Middle frontal gyrus (tissue), 1 donor: ENCODE results near the gene YIF1A.
A peak's percentile ranks its signal among the peaks of the same experiment; 100 is the strongest.

Experiments
- DNase-seq: peaks from one replicate; pipeline ENCODE4 v3.0.0-alpha.2; 2015; ENCODE audit warnings: low spot score; ENCODE audit errors: extremely low spot score

Gene YIF1A

DNA sequence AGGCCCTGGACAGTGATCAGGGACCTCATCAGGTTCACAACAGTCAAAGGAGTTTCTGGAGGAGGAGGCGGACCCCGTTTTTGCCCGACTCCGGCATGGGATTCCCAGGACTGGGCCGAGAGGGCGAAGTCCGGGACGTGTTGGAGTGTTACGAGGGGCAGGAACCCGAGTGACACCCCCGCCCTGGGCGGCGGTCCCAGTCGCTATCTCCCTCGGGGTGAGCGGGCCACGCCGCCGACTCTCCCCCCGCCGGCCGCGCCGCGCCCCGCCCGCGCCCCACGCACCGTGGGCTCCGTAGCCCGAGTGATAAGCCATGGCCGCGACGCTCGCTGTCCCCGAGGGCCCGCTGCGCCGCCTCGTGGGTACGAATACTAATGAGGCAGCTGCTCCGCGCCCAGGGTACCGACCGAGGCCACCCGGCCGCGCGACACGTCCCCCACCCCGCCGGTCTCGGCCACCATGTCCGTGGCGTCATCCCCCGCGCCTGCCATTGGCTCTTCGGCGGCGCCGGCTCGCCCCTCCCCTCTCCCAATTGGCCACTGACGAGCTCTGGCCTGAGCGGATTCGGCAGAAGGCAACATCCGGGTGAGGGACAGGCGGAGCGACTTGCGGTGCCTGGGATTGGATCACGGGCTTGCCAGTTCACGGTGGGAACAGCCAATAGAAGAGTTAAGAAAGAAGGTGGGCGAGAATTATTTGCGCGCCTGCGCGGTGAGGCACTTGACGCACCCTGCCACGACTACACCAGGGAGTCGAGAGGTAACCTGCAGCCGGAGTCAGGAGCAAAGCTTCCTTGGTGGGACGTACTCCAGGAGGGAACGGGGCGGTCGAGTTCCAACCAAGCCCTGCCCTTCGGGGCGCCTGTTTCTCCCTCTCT is at the start of gene YIF1A:
Gene YIF1A, minus strand, starts transcription at position 473 of the 877 bp plus-strand sequence. Its CDS starts 158 bp downstream, at position 315.
- peak; percentile 95 for DNase-seq

- no peak for DNase-seq
Measured at GRCh38 chr11:66337103-66337899, 48.4 kb upstream of the YIF1A start.

DNA sequence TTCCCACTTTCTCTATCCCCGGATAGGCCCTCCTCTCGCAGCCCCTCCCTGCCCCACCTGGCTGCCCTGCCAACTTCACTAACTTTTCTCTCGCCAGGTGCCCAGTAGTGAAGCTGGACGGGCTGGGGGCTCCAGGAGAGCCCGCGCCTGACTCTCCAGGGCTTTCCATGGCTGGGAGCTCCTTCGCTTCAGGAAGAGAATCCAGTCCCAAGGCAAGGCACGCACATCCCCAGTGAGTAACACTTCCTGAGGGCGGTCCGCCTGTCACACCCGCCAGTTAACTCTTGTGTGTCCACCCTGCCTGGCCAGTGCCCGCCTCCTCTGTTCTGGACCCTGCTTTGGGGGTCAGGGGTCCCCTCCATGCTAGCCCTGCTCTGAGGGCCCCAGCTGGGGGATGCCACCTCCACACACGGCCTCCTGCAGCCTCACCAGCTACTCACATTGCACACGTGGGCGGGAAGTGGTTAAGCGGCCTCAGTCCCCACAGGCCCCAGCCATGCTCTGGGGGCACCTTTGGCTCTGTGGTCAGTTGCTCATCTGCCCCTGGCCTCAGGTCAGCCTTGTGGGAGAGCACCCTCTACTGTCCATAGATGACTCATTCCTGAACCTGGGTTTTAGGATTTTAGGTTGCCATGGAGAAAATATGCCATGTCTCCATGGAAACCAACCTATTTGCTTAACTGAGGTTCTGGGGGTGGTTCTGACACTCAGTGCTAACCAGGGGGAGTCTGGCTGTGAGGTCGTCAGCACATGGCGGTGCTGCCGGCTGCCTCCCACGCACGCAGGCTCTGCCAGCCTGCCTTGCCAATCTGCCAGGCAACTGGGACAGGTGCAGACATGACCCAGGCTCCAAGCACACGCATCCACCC is 47.5 kb upstream of the YIF1A start, which contains the start of gene RIN1:
Gene RIN1, minus strand, starts transcription at position 201 of the 869 bp plus-strand sequence. Its CDS starts 32 bp downstream, at position 169.
- peak; percentile 76 for DNase-seq

GRCh38 chr11:66335531-66336233 is 46.7 kb upstream of the YIF1A start:
- no peak for DNase-seq

GRCh38 chr11:66334605-66335442 is 45.9 kb upstream of the YIF1A start:
- no peak for DNase-seq

DNA sequence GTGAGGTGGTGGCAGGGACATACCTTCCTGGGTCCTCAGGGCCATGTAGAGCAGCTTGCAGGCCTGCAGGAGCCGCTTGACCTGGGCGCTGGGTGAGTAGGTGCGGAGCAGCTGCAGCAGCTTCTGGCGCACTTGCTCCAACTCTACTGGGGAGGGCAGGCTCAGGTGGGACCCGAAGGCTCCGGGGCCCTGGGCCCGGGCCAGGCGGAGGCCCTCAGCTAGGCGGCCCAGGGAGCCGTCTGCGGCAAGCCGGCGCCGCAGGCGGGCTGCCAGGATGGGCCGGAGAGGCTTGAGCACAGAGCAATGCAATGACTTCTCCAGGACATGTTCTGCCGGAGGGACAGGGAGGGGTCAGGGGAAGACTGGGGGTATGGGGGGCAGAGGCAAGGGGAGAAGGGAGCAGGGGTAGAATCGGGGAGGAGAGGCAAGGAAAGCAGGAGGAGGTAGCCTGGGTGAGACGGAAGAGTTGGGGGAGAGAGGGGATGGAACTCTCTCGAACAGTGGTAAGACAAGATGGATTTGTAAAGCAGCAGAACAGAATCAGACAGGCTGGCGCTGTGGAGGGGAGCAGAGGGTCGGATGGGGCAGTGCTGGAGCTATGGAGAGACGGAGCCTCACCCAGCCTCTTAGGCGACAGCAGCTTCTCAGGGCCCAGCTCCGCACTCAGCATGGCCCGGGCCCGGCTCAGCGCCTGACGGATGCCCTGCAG is 45.1 kb upstream of the YIF1A start:
- DNase-seq: no peak

DNA sequence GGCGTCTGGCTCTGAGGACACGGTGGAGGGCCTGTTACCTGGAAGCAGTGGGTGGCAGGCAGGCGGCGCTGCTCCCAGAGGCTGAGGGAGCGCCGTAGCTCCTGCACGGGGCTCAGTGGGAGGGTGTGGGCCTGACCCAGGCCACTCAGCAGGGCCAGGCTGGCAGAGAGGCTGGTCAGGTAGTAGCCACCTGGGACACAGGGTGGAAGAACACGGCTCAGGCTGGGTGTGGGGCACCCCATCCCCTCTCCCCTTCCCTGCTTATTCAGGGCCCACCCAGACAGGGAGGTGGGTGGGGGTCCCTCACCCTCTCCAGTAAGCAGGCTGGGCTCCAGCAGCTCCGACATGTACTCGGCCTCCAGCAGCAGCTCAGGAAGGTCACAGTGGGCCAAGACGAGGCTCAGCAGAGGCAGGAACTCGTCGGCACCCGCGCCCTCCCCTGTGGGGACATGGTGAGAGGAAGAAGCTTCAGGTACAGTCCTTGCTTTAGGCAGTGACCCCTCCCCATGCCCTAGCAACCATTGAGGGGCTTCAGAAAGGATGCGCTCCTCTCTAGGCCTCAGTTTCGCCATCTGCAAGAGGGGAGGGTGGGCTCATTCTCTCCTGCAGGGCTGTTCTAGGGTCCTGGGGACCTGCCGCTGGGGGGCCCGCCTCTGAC is 44.4 kb upstream of the YIF1A start:
- DNase-seq: no peak

DNA sequence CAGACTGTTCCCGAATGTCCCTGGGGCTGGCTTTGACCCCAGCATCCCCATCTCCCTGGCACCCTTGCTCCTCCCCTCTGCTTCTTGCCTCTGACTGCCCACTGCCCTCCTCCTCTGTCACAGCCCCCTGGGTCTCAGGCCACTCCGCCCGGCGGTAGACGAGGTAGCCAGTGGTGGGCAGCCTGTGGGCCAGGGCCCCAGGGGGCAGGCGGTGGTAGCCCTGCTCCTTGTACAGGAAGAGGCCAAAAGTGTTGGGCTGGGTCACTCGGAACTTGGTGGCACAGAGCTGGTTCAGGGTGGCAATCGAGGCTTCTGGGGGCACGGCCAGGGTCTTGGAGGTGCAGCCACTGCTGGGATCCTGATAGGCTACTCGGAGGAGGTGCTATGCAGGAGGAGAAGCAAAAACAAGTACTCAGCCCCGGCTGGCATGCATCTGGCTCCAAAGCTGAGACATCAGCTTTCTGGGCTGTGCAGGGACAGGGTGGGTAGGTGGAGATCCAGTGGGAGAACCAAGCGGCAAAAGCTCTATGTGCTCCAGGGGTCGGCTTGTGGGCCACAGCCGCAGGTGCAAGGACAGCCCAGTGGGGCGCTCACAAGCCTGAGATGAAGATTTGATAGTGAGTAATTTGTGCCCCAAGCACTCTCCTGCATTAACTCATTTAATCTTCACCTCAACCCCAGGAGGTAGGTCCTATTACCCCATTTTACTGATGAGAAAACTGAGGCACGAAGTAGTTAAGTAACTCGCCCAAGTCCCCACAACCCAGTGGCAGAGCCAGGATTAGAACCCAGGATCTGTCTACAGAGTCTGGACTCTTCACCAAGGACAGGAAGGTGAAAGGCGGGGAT is 43.7 kb upstream of the YIF1A start:
- DNase-seq: no peak

- DNase-seq: no peak
Measured at GRCh38 chr11:66331542-66332370, 42.8 kb upstream of the YIF1A start.

DNA sequence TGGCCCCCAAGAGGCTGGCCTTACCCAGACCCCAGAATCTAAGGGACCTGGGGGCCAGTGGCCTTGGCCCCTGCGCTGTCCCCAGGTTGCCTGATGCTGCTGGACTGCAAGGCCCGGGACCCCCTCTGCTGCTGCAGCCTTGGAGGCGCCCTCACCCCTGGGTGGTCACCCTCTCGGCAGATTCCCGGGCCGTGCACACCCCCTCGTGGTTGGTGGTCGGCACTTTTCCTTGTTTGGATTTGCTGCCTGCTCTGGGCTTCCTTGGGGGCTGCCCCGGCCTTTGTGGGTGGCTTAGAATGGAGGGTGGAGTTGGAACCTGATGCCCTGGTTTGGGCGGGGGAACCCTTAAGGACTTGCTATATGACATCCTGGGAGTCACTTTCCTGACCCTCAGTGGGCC is 42.0 kb upstream of the YIF1A start:
- no peak for DNase-seq

DNA sequence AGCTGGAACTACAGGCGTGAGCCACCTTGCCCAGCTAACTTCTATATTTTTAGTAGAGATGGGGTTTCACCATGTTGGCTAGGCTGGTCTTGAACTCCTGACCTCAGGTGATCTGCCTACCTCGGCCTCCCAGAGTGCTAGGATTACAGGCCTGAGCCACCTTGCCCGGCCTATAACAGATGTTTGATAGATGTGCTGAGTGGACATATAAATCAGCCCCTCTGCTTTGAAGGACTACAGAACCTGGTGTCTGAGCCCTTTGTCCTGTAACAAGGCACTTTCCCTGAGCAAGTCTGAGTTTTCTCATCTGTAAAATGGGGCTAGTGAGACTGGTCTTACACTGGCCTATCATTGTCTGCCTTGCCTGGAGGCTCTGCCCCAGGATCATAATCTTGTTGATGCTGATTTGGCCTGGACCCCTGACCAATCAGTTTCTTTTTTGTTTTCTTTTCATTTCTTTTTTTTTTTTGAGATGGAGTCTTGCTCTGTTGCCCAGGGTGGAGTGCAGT is 40.3 kb upstream of the YIF1A start:
- DNase-seq: no peak

DNA sequence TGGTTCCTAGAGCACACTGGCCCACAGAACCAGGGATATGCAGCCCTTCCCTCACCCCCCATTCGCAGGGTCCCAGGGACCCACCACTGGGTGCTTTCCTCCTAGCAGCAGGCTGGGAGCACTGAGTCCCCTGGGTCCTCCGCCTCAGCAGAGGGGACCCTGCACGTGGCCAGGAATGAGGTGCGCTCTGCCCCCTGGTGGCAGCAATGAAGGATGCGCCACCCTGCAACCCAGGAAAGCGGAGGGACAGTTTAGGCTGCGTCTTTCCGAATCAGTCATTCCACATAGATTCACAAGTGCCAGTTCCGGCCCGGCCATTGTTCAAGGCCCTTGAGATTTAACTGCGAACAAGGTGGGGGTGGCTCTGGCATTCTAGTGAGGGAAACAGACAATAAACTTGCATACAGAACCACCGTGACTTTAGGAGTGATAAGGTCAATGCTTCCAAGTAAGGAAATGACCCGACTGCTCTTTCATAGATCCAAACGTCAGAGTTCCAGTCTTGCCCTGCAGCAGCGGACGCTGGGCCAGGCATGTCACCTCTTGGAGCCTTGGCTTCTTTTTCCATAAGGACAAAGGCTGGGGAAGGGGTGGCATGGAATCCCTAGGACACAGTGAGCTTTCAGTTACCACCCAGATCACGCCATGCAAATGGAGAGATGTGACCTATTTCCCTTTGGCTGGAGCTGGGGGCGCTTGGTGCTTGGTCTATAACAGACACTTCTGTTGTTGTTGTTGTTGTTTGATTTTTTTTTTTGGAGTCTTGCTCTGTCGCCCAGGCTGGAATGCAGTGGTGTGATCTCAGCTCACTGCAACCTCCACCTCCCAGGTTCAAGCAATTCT is 39.6 kb upstream of the YIF1A start:
- DNase-seq: peak; percentile 46

DNA sequence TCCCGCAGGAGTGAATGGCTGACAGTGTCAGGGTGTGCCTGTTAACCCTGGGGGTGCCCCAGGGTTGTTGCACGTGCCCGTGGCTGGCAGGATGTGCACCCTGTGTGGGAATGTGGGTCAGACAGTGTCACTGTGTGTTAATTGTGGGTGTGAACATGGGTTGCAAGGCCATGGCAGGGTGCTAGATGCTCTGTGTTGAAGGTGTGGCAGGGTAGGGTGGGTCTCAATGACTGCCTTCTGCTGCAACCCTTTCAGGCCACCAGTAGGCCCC is 39.0 kb upstream of the YIF1A start:
- no peak for DNase-seq

DNA sequence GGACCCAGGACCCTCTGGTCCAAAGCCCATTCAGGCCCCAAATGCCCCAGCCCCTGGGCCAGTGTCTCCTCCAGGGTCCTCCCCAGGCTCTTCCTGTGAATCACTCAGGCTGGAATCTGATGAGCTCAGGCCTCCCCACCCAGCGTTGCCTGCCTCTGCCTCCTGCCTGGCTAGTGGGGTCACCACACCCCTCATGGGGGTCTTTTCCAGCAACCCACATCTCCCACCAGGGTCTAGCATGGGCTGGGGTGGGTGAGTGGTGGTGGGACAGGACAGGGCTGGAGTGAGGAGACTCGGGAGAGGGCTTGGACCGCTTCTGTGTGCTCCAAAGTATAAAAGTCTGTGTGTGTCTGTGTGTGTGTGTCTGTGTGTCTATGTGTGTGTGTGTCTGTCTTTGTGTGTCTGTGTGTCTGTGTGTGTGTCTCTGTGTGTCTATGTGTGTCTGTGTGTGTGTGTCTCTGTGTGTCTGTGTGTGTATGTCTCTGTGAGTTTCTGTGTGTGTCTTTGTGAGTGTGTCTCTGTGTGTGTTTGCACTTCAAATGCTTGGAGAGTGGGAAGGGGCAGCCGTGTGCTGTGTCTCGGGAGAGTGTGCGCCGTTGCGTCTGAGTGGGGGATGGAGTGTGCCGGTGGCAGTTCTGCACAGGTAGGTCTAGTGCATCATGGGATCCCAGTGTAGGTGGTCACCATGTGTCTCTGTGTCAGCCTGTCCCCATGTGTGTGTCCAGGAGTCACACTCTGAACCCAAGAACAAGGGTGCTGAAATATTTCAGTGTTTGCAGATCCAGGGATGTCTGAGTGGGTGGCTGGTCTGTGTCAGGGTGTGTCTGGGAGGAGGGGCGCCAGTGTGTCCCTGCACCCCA is 38.5 kb upstream of the YIF1A start:
- no peak for DNase-seq
